NOMO-1 (cell line): ENCODE results near the gene TIAM1.

Experiments used
- DNase-seq, 2 experiments: peaks; one replicate each; lab custom pipeline; 2025; ENCODE audit not compliant: unreplicated experiment in 2 of 2; lab: John Stamatoyannopoulos, UW

The TIAM1 gene

DNA sequence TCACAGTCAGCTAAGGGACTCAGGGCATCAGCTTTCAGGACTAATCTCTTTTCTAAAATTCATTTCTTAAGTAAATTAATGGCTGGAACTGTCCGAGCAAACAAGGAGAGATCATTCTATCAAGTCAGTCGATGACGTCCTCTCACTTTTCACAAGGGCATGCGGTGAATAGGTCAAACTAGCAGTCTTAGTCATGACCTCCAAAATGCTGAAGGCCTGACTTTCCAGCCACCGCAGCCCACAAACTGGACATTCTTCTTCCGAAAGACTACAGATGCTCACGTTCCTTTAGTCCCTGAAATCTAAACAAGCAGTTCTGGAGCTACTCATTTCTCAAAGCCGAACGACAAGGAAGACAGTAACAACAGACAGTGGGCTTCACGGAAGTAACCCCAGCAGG, 127.9 kb downstream of the TIAM1 start:
- DNase-seq: no peak

DNA sequence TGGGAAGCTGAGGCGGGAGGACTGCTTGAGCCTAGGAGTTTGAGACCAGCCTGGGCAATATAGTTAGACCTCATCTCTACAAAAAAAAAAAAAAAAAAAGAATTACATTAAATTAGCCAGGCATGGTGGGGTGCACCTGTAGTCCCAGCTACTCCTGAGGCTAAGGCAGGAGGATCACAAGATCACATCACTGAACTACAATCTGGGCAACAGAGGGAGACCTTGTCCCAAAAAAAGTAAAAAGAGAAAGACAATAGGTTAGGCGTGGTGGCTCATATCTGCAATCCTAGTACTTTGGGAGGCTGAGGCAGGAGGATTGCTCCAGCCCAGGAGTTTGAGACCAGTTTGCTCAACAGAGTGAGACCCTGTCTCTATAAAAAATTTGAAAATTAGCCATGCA, 130.3 kb downstream of the TIAM1 start:
- no peak for DNase-seq

DNA sequence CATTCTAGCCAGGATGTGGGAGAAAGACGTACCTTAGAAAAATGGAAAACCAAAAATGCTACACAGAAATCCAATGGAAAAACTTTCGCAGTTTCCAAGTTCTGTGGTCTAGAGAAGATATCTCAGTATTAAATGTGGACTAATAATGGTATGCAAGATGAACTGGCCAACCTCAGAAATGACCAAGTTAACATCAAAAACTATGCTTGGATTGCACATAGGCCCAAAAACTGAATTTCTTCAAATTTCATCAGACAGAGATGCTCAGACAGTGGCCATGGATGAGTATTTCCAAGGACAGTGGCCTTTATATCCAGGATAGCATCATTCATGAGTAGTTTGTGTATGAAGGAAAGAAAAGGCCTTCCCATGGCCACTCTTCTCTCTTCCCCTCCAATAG, 132.2 kb downstream of the TIAM1 start:
- no peak for DNase-seq

DNA sequence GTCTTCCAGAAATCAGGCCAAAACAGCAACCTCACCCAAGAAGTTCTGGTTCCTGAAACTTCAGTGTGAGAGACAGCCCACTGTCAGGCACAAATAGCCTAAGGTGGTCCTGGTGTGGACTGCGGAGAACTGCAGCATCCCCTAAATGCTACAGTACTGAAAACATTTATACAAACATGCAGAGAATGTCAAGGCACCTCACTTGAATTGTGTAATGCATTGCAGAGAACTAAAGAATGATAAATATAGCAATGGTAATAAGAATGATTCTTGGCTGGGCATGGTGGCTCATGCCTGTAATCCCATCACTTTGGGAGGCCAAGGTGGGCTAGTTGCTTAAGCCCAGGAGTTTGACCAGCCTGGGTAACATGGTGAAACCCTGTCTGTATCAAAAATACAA, 138.6 kb downstream of the TIAM1 start:
- no peak for DNase-seq

DNA sequence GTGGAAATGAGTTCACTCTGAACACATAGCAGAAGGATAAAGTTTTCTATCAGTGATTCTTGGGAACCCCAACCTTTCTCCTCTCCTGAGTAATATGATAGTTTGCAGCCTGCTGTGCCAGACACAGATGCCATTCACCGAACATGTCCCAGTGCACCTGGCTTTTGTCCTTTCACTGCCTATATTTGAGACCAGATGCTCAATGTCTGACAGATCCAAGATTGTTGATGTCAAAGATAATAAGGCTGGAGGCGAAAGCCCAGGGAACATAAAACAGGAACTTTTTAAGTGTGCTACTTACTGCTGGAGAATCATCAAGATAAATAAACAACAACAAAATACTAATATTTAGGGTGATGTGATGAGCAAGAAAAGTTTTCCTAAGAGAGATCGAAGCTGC, 139.3 kb downstream of the TIAM1 start:
- no peak for DNase-seq

DNA sequence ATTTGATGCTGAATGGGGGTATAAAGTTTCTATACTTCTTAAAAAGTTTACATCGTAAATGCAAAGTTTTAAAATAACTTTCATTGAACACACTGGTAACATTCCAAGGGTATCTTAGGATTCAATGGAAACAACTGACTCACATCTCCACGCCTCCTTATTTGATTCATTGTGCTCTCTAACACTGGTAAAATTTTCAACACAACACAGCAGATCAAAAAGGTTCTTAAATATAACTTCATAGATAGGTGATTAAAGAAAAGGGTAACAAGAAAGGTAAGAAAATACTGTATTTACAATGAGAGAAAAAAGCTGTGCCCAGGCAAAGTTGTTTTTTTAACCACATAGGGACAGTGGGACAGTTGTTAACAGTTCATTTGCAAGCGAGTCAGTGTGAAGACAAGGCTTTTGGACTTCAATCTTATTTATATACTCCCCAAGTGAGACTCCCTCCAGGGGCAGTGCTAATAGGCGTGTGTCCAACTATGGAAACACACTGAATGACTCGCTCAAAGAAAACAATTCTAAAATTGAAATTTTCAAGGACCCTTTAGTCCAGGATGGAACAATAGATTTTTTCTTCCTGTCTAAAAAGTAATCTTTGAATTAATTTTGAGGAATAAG, 140.5 kb downstream of the TIAM1 start:
- no peak for DNase-seq

DNA sequence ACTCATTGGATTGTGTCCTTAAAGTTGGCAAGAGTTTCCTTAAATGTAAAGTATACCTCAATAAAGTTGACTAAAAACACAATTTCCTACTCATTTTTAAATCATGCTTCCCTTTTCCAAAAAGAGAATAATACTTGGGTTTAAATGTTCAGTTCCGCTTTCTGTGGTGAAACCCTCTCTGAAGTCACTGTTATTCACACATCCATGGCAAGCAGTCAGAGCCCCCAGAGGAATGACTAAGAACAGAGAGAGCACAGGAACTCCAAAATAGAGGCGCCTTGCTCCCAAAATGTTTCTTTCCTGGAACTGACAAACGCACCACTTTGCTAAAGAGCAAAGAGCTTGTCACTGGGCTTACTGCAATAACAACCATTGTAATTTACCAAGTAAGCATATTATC, 142.5 kb downstream of the TIAM1 start:
- peak; percentile 74 to 94 for DNase-seq

DNA sequence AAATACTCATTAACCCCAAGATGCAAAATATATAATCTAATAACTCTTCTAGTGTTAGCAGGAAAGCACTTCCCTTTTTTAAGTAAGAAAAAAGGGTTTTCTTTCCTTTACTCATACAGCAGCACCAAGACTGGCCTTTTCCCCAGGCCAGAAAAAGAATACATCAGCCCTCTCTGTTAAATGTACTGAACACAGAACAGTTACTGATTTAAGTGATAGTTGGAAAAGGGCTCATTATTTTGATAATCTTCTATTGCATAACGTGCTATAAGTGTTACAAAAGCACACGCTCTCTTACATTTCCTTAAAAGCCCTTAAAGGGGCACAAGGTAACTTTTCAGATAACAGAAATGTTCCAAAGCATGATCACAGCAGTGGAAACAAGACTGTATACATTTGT, 142.9 kb downstream of the TIAM1 start:
- DNase-seq: peak; percentile 70 to 94

DNA sequence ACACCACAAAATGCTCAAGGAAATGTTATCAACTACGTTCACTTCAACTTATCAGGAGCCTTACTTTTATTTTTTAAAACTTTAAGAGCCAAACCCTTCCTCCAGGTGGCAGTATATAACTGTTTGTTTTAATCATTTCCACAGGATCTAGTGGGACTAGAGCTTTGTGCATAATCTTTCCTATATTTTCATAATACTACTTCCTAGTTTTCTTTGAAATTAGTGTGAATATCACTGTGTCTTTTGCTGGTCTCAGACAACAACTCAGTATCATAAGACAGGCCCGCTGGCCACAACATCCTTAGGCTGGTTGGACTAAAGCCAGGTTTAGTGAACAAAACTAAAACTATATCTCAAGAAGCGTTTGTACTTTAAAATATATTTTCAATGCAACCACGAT, 145.5 kb downstream of the TIAM1 start:
- DNase-seq: peak; percentile 8 to 58

DNA sequence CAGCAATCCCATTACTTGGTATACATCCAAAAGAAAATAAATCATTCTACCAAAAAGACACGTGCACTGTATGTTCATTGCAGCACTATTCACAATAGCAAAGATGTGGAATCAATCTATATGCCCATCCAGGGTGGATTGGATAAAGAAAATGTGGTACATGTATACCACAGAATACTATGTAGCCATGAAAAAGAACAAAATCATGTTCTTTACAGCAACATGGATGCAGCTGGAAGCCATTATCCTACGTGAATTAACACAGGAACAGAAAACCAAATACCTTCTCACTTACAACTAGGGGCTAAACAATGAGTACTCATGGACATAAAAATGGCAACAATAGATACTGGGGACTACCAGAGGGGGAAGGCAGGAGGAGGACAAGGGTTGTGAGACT, 147.3 kb downstream of the TIAM1 start:
- no peak for DNase-seq

DNA sequence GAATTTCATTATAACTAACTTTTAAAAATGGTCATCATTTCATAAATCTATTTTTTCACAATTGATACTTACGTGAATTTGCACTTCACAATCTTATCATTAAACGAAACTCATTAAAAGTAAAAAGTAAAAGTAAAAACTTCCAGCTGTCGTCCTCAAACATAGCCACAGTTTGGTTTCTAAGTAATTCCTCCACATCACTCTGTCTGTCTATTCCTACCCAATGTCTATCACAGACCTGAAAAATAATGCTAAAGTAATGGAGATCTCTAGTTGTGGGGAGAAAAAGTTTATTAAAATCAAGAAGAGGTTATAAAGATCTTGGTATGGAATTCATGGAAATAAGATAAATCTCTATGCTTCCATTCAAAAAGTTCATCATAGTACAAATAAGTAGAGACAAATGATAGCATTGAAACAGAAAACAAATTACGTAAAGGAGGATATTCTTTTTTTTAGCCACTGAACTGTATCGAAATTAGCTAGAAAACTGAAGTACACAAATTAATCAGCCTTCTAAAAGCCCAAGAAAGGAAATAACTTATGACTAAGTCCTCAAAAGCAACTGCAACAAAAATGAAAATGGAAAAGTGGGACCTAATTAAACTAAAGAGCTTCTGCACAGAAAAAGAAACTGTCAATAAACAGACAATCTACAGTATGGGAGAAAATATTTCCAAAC, 148.6 kb downstream of the TIAM1 start:
- DNase-seq: no peak

DNA sequence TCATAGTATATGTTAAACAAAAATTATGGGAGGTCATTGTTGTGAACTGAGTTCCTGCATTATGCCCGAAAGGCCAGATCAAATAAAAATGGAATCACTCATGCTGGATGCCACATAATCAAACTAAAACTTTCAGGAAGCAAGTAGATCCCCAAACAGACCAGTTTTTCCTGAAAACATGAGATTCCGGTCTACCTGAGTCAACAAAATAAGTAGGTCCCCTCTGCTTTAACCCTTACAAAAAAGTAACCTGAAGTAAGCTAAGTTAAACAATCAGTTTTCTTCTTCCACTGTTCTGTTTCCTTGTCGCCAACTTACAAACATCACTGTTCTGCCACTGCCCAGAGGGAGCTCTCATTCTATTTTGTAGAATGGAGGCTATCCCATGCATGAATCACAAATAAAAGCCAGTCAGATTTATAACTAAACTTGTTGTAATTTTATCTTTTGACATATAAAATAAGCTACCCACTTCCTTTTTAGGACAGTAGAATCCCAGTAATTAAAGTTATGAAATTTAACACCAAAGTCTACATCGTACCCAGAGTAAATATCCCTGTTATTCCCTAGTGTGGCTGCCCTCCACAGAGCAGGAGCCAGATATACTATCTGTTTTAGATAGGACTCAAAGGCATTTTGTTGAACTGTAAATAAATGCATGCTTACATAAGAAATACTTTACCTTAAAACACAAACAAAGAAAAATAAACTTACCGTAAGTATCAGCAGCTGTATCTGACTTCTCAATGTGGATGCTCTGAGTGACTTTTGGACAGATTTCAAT, 149.4 kb downstream of the TIAM1 start:
- no peak for DNase-seq

DNA sequence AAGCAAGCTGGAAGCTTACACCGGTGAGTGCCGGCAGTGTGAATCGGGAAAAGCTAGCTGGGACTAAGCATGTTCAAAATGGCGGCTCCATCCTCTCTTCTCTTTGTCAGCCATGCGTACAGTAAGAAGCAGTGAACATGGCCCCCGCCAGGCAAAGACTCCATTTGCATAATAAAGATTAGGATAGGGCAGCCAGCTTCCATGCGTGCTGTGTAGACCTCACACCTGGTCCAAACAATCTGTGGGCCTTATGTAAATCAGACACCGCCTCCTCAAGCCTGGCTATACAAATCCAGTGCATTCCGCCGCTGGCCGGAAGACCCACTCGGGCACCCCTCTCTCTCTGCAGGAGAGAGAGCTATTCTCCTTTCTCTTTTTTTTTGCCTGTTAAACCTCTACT, 150.3 kb downstream of the TIAM1 start:
- no peak for DNase-seq

DNA sequence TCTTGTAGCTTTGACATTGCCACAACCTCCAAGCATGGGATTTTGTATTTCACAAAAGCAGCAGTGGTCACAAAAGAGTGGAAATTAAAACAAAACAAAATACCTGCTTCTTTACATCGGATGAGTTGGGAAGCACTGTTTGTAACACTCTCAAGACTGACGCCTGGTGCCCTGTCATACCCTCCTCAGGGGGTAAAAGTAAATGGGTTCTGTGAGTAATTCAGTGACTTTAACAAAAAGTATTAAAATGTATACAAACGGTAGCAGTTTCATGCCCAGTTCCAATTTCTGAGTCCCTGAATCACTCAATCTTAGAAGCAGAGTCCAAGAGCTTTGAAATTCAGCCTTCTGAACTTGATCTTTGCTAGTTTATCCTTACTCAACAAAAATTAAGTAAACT, 152.5 kb downstream of the TIAM1 start:
- DNase-seq: no peak

DNA sequence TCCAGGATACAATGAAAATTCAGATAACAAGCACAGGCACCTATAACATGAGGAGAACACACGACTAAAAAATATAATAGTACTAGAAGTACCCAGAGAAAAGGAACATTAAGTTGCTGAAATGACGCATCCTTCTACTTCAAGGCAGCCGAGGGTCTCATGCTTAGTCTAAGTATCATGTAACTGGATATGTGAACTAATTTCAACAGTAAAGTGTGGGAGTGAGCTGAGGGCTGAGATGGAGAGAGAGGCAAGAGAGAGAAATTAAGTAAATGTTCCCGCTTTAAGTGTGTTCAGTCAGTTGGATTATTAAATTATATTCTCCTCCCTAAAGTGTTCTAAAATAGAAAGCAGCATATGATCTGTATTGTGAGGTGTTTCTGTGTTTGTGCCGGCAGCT, 153.5 kb downstream of the TIAM1 start:
- DNase-seq: no peak

DNA sequence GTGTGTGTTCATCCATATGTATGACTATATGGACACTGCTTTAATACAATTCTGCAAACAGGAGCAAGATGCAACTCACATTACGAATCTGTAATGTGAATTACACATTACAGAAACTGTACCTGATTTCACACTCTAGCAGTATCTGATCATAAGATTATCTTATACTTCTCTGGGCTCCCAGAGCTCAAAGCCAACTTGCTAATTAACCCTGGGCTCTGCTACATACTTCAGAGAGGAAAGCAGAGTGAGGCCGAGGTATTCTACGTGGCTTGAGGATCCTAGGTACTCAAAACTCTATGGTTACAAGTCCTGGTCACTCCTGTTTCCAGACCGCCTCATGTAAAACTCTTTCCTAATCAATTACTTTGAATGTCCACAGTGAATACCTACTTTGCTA, 156.6 kb downstream of the TIAM1 start:
- DNase-seq: no peak

DNA sequence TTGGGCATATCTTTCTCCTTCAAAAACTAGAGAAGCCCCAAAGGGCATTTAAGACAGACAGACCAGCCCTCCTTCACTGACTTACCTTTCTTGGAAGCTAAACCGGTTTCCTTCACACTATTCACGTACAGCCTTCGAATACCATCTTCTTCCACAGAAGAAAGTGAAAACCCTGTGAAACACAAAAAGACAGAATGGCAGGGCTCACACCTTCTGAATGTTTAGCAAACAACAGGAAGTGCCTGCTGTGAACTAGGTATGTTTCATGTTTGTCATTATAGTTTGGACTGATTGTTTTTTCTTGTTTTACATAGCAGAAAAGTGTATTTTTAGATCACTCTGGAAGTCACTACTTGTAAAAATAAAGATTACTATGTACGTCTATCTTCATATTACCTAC, 157.1 kb downstream of the TIAM1 start:
- DNase-seq: no peak

DNA sequence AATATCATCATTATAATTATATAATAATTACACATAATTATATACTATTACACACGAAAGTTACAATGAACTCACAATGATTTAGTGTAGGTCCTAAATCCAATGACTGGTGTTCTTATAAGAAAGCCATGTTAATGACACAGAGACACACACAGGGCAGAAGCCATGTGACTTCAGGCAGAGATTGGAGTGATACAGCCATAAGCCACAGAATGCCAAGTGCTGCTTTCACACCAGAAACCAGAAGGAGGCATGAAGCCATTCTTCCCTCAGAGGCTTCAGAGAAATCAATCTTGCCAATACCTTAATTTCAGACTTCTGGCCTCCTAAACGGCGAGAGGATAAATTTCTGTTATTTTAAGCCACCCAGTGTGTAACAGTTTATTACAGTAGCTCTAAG, 158.4 kb downstream of the TIAM1 start:
- DNase-seq: no peak

DNA sequence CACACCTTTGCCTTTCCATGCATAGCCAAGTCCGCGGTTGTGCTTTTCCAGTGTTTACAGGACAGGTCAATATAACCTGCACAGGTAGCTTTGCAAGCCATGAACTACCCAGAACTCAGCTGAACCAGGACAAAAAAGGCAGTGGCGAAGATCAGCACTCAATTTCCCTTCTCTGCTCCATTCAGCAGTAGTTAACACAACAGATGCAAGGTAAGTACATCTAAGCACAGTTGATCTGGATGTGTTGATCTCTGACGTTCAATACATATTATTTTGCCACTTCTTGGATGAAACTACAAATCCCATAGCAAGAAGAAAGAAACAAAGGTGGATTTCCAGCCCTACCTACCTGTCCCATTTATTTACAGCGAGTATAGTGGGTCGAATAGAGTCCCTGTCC, 159.2 kb downstream of the TIAM1 start:
- no peak for DNase-seq

DNA sequence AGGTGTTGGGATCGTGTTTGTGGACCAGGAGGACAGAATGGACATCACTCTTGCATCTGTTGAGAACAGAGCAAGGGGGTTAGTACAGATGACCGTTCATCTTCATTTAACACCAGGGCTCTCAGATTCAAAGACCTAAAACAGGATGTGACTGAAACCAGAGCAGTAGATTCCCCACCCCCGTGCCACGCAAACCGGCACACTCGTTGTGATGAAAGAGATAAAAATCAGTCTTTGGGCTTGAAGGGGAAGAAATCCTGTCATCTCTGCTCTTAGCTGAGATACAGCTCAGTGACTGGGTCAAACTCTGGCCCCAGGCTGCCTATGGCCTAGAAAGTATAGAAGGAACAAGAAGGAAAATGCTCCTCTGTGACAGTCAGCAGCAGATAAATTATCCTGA, 159.6 kb downstream of the TIAM1 start:
- peak; percentile 11 to 18 for DNase-seq

DNA sequence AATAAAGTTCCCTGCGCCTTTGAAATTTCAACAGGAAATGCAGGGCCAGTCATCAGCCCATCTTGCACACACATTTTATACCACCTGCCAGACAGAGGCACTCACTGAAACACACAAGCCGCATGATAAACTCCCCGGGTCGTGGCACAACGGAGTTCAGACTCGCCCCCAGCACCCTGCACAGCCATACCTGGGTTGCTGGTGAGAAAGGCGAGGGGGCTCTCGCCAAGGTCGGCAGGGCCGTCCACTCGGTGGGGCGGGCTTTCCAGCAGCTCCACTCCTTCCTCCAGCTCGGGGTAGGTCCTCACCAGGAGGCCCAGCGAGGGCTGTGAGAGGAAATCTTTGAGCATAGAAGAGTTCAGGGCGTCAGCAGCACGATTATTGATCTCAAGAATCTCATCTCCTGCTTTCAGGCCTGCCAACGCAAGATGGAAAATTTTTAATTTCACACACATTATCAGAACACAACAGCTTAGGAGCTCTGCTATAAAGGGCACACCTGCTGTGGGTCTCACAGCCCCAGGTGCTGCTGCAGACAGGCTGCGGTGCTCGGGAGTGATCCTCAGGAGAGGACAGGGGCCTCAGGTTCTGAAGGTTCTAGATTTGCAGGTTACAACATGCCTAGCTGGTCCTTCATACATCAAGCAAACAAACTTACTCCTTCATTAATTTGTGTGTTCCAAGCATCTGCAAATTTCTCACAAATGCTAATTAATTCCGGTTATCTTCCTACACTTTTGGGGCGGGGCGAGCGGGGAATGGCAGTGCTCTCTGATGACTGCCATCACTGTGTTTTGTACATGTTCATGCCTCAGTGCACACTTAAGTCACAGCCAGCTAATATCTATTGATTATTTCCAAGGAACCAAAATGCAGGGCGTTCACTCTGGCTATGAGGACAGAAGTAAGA, 161.6 kb downstream of the TIAM1 start:
- DNase-seq: no peak
